GM12801 (cell line): Measurements from ENCODE around the gene PSMA7.

Experiments used
- TF ChIP-seq, protein P1 (sequence below): IDR thresholded peaks from one replicate; pipeline ENCODE4 v1.5.1; 2011; ENCODE audit warnings: control low read depth; ENCODE audit not compliant: insufficient read length; ENCODE audit errors: extremely low read depth

The PSMA7 gene

DNA sequence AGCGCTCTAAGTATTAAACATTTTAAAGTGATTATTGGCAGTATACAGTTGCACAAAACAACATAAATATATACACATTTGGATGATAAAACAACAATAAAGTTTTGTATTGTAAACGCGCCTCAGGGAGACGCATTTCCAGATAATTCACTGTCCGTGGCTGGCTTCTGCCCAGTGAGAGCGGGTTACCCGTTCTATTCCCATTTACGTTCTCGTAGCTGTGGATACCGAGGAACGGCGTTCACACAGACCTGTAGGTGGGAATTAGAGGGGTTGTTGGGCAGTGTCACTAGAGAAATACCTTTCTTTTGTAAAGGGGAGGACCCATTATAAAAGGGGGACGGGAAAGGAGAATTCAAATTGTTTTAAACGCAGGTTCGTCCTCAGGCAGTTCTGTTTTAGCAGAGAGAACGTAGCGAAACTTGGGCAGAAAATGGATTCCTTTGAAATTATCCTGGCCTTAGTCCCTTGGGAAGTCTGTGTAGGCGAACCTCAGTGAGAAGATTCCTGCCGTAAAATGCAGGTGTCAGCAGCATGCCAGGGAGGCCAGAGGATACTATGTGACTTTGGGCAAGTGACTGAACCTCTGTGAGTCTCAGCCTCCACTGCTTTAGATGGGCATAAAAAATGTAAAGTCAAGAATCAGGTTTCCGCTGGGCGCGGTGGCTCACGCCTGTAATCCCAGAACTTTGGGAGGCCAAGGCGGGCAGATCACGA, 40.4 kb upstream of the PSMA7 start:
- TF ChIP-seq, protein P1, sequence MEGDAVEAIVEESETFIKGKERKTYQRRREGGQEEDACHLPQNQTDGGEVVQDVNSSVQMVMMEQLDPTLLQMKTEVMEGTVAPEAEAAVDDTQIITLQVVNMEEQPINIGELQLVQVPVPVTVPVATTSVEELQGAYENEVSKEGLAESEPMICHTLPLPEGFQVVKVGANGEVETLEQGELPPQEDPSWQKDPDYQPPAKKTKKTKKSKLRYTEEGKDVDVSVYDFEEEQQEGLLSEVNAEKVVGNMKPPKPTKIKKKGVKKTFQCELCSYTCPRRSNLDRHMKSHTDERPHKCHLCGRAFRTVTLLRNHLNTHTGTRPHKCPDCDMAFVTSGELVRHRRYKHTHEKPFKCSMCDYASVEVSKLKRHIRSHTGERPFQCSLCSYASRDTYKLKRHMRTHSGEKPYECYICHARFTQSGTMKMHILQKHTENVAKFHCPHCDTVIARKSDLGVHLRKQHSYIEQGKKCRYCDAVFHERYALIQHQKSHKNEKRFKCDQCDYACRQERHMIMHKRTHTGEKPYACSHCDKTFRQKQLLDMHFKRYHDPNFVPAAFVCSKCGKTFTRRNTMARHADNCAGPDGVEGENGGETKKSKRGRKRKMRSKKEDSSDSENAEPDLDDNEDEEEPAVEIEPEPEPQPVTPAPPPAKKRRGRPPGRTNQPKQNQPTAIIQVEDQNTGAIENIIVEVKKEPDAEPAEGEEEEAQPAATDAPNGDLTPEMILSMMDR, result no peak

DNA sequence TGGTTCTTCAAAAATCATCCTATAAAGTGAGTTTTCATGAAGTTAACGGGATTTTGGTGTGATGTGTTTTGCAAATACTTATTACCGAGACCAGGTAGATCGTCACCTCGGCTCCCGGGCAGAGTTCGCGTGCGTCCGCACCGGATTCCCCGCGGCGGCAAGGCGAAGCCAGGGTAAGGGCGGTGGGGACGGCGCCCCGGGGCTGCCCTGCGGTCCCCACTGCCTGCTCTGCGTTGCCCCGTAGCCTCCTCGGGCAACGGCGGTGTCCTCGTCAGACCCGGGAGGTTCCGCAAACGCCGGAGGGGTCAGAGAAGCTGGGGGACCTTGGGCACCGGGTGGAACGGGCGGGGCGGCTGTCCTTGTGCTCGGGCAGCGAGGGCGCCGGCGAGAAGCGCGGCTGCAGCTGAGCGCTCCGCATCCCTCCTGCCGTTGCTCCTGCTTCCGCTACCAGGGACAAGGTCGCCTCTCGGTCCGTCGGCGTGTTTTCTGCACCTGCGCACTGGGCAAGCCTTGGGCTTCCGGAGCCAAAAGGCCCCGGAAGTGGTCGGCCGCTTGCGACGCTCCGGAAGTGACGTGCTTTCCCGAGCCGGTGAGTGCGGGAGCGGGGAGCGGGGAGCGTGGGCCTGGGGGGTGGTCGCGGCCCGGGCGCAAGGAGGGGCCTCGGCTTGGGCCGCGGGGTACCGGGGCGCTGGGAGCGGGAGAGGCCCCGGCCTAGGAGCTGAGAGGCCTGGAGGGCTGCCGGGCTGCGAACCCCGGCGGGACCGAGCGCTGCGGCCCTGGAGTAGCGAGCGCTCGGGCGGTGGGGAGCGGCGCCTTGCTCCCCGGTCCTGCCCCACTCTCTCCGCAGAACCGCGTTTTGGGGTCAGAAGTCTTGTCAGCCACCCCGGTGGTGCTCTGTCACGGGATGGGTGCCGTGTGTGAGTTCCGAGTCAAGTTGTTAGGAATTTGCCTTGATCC, 39.6 kb upstream of the PSMA7 start, which contains the start of gene MTG2:
TSS of gene MTG2 (plus strand) at position 560 of the 957 bp plus-strand sequence. CDS start 10,393 bp downstream, outside the sequence.
- TF ChIP-seq, protein P1, result no peak

DNA sequence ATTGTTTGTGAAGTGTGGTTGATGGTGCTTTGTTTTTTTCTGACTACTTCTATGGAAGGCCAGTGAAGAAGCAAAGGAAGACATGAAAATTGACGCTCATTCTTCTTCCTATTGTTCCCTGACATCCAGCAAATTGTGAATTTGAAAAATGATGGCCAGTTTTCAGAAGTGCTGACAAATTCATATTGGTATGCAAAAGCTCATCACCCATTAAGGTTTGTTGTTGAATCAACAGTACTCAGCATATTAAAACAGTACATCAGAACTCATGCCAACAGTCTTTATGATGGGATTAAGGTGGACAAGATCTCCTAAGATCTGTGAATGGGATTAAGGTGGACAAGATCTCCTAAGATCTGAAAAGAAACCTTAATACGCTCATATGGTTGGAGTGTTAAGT, 38.6 kb upstream of the PSMA7 start:
- TF ChIP-seq, protein P1, result no peak

DNA sequence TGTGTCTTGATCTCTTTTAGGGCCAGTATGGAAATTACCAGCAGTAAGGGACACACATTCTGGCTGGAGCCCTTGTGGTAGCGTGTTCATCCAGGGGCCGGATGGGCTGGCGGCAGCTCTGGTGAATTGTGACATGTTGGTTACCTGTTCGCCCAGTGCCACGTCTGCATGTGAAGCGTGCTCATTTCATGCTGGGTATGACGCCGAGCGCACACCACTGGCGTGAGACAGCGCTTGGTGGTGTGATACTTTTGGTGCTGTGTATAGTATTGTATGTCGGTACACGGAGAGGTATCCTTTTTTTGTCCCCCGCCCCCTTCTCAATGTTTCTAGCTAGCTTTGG, 35.9 kb upstream of the PSMA7 start:
- TF ChIP-seq, protein P1, result no peak

DNA sequence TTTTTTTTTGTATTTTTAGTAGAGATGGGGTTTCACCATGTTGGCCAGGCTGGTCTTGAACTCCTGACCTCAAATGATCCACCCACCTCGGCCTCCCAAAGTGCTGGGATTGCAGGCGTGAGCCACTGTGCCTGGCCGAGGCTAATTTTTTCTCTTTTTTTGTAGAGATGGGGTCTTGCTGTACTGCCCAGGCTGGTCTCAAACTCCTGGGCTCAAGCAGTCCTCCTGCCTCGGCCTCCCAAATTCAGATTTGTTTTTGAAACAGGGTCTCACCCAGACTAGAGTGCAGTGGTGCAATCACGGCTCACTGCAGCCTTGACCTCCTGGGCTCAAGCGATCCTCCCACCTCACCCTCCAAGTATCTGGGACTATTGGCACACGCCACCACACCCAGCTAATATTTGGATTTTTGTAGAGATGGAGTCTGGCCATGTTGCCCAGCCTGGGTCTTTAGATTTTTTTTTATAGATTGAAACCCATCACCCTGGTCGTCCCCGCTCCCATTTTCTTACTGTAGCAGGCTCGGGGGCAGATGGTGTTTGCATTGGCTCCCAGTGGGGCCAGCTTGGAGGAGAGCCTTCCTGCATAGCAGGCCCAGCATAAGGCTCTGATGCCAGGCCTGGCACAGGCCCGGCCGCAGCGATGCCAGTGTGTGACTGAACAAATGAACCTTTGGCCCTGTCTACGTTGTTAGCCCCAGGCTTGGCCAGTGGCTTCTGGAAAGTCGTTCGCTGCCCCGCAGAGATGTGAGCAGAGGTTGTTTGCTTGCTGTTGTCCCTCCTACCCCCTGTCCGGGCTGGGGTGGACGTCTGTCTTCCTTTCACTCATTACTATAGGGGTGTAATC, 35.3 kb upstream of the PSMA7 start:
- TF ChIP-seq, protein P1, result no peak

DNA sequence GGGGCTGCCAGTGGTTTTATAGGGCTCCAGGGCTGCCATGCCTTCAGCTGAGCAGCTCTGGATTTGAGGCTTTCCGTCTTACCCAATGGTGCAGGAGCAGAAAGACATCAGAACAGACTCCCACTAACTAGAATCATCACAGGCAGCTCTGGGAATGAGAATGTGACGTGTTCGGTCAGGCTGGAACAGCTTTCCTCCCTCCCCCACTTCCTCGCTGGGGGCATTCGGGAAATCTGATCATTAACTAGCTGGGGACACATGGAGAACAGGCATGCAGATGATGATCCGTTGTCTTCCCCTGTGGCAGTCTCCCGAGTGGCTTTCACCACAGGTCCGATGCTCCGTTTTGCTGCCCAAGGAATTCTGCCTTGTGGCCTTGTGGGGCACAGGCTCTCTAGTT, 34.1 kb upstream of the PSMA7 start:
- TF ChIP-seq, protein P1, result no peak

DNA sequence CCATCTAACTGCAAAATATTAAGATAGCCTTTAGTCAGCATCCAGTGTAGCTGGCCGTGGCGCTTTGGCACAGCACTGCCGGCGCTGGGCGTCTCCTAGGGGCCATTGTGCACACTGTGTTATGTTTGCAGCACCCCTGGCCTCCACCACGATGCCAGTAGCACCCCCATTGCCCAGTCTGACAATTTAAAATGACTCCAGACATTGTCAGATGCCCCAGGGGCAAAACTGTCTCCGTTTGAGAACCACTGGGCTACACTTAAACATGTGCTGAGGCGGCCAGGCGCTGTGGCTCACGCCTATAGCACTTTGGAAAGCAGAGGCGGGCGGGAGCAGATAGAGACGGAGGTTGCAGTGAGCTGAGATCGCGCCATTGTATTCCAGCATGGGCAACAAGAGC, 33.7 kb upstream of the PSMA7 start:
- TF ChIP-seq, protein P1, result no peak
